HG03103 (cell line): ENCODE results near the gene TIGD4.
"Not testable (repeated sequence)": the region's sequence is repeated elsewhere in the genome, so short reads cannot be mapped to it uniquely, and the experiment has no call there.

Source experiments
- ATAC-seq: cut with Tn5 transposase; IDR thresholded peaks from one replicate; pipeline ENCODE4 v1.9.1; 2021; ENCODE audit warnings: low read depth; ENCODE audit not compliant: unreplicated experiment

Gene TIGD4

GRCh38 chr4:152784490-152785350, 5.2 kb upstream of the TIGD4 start:
- ATAC-seq = no peak

DNA sequence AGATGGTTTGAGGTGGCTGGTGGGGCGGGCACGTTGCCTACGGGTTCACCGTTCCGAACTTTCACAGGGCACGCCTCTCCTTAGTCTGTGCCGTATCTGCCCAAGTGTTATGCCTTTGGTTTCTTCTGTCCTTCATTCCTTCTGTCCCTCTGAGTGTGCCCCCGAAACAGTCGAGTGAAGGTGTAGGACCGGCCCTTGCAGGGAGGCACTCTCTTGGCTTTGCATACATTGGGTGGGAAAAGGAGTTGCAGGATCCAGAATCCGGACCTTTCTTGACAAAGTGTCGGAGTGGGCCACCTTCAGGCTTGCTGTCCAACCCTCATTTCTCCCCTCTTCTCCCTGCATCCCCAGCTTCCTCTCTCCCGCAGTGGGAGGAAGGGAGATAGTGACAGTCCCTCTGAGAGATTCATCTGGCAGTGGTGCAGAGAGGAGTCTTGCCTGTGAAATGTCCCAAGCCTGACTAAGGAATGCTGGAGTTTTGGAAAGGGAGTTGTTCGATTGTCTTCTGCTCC, 793 bp upstream of the TIGD4 start:
- ATAC-seq = no peak

GRCh38 chr4:152778656-152779512, 646 bp downstream of the TIGD4 start:
- ATAC-seq = no peak

GRCh38 chr4:152777488-152777887, 2.0 kb downstream of the TIGD4 start:
- no peak for ATAC-seq

DNA sequence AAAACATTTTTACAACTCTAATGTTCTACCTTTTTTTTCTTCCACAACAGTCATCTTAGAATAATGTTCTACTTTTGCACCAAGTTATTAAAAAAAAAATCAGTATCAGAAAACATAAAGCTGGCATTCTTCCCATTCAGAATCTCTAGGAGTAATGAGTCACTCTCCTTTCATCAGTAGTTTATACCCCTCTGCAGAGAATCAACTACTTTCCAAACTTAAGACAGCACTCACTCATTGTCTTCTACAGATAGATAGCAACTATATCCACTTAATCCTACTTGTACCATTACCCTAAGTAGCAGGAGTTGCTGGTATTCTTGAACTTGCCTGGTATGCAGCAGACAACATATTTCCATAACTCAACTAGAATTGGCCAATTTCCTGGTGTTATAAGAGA, 3.2 kb downstream of the TIGD4 start:
- ATAC-seq = no peak

DNA sequence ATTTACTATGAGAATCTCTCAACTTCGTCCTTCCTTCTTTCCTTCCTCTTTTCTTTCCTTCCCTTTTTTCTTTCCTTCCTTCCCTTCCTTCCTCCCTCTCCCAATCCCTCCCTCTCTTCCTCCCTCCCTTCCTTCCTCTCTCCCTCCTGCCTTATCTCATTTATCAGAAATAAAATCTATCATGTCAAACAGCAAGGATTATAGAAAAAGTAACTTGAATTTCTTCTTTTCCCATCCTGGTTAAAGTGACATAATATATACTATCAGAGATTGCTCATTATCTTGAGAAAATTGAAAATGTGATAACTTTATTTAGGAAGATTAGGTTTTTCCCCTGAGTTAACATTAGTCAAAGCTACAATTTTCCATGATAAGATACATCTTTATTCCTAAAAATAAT, 5.6 kb downstream of the TIGD4 start:
- no peak for ATAC-seq

GRCh38 chr4:152773339-152773738, 6.2 kb downstream of the TIGD4 start:
- no peak for ATAC-seq

DNA sequence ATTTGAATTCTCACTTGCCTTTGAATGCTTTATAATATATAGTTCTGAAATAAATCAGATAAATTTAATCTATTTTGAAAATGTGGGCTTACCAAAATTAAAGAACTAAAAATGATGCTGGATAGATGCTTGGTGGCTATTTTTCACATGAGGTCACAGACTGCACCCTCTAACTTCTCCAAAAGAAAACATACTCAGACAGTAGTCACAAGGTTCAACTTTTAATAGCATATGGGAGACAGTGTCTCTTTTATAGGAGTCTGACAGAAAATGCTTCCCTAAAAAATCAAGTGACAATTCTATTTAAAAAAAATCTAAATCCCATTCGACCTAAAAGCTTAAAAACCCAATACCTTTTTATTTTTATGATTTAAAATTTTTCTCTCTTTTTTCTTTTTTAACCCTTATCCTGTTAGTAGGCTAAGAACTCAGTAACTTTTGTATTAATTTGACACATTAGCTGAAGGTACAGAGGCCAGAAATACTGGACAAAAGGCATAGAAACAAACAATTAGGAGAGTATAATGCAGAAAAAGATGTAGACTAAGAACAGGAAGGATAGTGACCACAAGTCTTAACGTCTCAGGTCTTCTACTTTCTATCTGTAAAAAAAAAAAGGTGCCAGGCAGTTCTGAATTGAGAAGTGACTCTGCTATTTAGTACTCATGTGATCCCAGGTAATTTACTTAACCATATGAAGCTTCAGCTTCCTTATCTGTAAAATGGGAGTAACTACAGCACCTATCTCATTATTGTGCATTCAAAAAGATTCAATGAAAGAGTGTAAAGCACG, 7.6 kb downstream of the TIGD4 start:
- peak; percentile 72 for ATAC-seq

- ATAC-seq = not testable (repeated sequence)
Measured at GRCh38 chr4:152765069-152765737, 14.3 kb downstream of the TIGD4 start.

GRCh38 chr4:152763796-152764195, 15.7 kb downstream of the TIGD4 start:
- no peak for ATAC-seq

DNA sequence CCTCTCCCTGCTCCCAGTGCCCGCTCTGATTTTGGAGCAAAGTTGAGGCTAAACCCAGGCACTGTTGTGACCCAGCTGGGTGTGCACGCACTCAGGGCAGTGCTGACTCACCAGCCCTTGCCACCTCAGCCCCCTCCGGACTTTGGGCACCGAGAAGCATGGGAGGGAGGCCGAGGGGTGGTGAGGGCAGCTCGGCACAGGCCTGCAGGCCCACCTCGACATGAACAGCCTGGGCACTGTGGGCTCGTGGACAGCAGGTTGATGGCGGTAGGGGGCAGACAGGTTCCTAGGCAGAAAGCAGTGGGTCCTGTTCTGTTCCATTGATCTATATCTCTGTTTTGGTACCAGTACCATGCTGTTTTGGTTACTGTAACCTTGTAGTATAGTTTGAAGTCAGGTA, 30.9 kb downstream of the TIGD4 start:
- no peak for ATAC-seq

GRCh38 chr4:152747444-152747843, 32.1 kb downstream of the TIGD4 start:
- ATAC-seq = no peak

DNA sequence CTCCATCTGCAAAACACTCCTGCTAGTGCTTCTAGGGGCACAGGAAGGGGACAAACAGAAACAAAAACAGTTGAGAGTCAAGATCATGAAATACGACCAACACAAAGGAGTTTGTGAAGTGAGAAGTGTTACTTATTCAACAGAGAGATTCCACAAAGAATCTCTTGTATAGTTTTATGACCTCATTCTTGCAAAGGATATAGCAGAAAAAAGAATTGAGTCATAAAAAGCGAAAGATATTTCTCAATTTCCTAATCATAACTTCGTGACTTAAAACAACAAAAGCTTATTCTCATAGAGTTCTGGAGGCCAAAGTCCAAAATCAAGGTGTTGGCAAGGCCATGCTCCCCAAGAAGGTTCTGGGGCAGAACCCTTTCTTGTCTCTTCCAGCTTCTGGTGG, 40.7 kb downstream of the TIGD4 start:
- ATAC-seq = no peak

DNA sequence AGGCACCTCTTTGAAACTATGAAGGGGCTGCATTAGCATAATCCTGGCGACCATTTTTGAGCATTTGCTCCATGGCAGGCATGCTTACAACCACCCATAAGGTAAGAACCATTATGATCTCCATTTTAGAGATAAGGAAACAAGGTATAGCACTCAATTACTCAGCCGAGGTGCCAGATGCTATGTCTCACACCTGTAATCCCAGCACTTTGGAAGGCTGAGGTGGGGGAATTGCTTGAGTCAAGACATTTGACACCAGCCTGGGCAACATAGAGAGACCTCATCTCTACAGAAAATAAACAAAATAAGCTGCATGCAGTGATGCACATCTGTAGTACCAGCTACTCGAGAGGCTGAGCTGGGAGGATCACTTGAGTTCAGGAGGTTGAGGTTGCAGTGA, 43.6 kb downstream of the TIGD4 start:
- no peak for ATAC-seq

GRCh38 chr4:152735396-152735859, 44.1 kb downstream of the TIGD4 start:
- ATAC-seq = no peak

- no peak for ATAC-seq
Measured at GRCh38 chr4:152734699-152735050, 44.9 kb downstream of the TIGD4 start.

GRCh38 chr4:152734015-152734698, 45.4 kb downstream of the TIGD4 start:
- no peak for ATAC-seq

DNA sequence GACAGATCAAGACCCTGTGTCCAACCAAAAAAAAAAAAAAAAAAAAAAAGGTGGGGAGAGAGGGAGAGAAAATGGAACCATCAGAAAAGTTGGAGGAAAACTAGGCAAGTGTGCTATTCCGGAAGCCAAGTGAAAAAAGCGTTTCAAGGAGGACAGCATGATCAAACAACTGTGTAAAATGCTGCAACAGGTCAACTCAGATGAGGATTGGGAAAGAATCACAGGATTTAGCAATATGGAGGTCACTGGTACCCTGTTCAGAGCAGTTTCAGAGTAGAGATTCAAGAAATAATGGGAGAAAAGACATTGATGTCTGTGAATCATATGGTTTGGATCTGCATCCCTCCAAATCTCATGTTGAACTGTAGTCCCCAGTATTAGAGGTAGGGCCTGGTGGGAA, 47.5 kb downstream of the TIGD4 start:
- ATAC-seq = no peak

- no peak for ATAC-seq
Measured at GRCh38 chr4:152729466-152729865, 50.1 kb downstream of the TIGD4 start.

DNA sequence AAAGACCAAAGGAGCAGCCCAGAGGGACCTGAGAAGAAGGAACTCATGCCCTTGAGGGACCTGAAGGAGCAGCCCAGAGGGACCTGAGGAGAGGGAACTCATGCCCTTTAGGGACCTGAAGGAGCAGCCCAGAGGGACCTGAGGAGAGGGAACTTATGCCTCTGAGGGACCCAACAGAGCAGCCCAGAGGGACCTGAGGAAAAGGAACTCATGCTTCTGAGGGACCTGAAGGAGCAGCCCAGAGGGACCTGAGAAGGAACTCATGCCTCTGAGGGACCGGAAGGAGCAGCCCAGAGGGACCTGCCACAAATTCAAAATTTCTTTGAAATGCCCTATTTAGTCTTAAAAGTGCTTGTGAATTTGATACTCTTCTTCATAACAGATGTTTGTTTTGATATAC, 51.2 kb downstream of the TIGD4 start:
- no peak for ATAC-seq
